ENCODE data around the gene TEAD1. TPM values are rescaled to one million over a fixed set of nuclear protein-coding genes. Genes with fewer than 3 reads are reported as not detected.

TEAD1 gene
- polyA plus RNA-seq, 1 experiment = 79.2 TPM

DNA sequence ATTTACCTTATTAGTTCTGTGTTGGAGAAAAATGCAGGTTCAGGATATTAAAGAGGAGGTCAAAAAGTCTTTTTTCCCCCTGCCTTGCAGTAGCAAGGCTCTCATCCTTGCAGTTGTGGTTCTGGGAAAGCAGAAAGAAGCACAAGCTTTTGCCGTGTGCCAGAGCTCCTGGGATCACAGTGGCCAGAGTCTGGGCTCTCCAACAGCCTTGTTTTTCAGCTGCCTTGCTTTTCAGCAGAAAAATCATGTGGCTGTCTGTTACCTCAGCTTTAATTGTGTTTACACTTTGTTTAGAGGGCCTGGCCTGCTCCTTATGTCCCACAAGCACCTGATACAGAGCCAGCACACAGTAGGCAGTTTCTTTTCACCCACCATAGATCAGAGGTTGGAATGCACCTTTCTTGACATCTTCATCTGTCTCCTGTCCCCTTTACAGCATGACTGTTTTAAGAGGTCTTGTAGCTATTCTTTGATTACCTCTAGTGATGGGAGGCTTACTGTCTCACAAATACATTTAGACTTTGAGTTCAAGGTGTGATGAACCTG, 67.5 kb downstream of the TEAD1 start:
- POLR2A ChIA-PET = no interaction called here
- TF ChIP-seq, protein P1, sequence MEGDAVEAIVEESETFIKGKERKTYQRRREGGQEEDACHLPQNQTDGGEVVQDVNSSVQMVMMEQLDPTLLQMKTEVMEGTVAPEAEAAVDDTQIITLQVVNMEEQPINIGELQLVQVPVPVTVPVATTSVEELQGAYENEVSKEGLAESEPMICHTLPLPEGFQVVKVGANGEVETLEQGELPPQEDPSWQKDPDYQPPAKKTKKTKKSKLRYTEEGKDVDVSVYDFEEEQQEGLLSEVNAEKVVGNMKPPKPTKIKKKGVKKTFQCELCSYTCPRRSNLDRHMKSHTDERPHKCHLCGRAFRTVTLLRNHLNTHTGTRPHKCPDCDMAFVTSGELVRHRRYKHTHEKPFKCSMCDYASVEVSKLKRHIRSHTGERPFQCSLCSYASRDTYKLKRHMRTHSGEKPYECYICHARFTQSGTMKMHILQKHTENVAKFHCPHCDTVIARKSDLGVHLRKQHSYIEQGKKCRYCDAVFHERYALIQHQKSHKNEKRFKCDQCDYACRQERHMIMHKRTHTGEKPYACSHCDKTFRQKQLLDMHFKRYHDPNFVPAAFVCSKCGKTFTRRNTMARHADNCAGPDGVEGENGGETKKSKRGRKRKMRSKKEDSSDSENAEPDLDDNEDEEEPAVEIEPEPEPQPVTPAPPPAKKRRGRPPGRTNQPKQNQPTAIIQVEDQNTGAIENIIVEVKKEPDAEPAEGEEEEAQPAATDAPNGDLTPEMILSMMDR (IDR thresholded peaks at IDR 0.05; ENCODE audit: insufficient read depth, low read depth, low read length) = no peak
- CTCF ChIA-PET = interaction anchor here (1.9 to 2.0 kb wide), 2 partner anchors 9 to 11 kb away, joined by 4 to 6 read pairs; no protein-coding TSS in a partner anchor
- no peaks in the 10 kb centered on the region for H3K27me3 ChIP-seq (ENCODE audit: control insufficient read depth, insufficient read depth, low read length)
- H3K4me3 ChIP-seq (ENCODE audit: low read depth, low read length) = no peak overlapping the region
- no peak for DNase-seq (ENCODE audit: low read depth)
- H3K36me3 ChIP-seq (ENCODE audit: control insufficient read depth, insufficient read depth, low read length) = no peaks in the 10 kb centered on the region; the same call in 1 of the 2 replicates

DNA sequence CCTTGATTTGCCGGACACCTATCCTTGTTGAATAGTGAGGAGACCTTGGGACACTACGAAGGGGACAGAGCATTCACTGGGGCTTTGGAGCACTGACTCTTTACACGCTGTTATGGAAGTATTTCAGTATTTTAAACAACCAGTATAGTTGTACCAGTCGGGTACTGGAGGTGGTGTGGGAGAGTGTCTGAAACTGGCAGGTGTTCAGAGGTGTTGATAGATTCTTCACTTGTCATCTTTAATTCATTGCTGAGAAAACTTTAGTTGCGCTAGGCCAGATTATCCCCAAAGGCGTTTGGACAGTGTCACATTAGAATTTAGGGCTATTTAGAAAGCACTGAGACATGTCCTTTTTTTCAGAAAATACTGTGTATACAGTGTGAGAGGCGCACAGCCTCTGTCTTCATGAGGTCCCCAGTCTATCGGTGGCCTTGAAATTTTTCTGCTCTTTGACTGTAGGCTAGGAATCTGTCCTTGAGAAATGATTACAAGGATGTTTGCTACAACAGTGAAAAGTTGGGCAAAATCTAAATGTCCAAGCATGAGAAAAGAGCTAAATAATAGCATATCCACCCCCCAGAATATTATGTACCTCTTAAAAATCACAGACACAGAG, 69.7 kb downstream of the TEAD1 start:
- Histone ChIP-seq H3K27me3 (ENCODE audit: control insufficient read depth, insufficient read depth, low read length) (no peaks in the 10 kb centered on the region), H3K36me3 (ENCODE audit: control insufficient read depth, insufficient read depth, low read length) (no peaks in the 10 kb centered on the region; the same call in 1 of the 2 replicates), H3K4me3 (ENCODE audit: low read depth, low read length) (no peak overlapping the region)
- TF ChIP-seq, protein P1 (IDR thresholded peaks at IDR 0.05; ENCODE audit: insufficient read depth, low read depth, low read length) = no peak
- ChIA-PET CTCF (interaction anchor here (1.3 kb wide), 1 partner anchor 145 kb away, joined by 3 read pairs; no protein-coding TSS in a partner anchor), POLR2A (no interaction called here)
- DNase-seq (ENCODE audit: low read depth) = no peak

DNA sequence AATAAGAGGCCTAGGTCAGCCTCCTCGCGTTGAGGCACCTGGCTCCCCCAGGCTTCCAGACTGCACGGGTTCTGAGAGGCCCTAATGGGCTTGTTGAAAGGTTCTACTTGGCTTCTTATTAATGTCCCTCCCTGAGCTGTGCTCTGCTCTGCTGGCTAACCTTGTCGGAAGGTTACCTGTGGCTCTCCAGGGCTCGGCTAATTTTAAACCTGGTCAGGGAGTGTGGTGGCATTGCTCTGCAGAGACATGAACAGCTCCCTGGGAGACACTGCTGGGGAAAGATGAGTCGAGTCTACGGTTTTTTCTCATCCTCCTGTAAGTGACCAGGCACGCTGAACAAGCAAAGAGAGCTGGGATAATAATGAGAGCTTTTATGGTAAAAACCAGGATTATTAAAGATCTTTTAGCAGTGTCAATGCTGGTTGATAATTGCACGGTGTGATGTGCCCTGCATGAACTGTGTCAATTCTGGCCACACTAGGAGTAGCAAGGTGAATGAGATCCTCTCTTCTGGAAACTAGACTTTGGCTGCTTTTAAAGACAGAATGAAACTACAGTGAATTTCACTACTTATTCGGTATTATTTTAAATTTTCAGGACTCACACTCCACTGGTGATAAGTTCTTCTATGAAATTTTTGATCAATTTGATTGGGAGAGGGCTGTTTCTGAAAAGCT, 70.7 kb downstream of the TEAD1 start:
- DNase-seq (ENCODE audit: low read depth) = no peak
- no peak overlapping the region for H3K4me3 ChIP-seq (ENCODE audit: low read depth, low read length)
- TF ChIP-seq, protein P1 (IDR thresholded peaks at IDR 0.05; ENCODE audit: insufficient read depth, low read depth, low read length) = no peak
- no peaks in the 10 kb centered on the region; the same call in 1 of the 2 replicates for H3K36me3 ChIP-seq (ENCODE audit: control insufficient read depth, insufficient read depth, low read length)
- ChIA-PET POLR2A (no interaction called here), CTCF (interaction anchor here (1.3 kb wide), 1 partner anchor 144 kb away, joined by 3 read pairs; no protein-coding TSS in a partner anchor)
- H3K27me3 ChIP-seq (ENCODE audit: control insufficient read depth, insufficient read depth, low read length) = no peaks in the 10 kb centered on the region

GRCh38 chr11:12745787-12746186, 71.6 kb downstream of the TEAD1 start:
- H3K36me3 ChIP-seq (ENCODE audit: control insufficient read depth, insufficient read depth, low read length) = peaks cover 2% of the 10 kb centered on the region
- TF ChIP-seq, protein P1 (IDR thresholded peaks at IDR 0.05; ENCODE audit: insufficient read depth, low read depth, low read length) = no peak
- no peaks in the 10 kb centered on the region for H3K27me3 ChIP-seq (ENCODE audit: control insufficient read depth, insufficient read depth, low read length)
- ChIA-PET CTCF (interaction anchor here (0.6 kb wide), 1 partner anchor 143 kb away, joined by 3 read pairs; no protein-coding TSS in a partner anchor), POLR2A (no interaction called here)
- no peak overlapping the region for H3K4me3 ChIP-seq (ENCODE audit: low read depth, low read length)
- DNase-seq (ENCODE audit: low read depth) = no peak

- POLR2A ChIA-PET = interaction anchor here (0.6 kb wide), 1 partner anchor 218 kb away, joined by 3 read pairs; no protein-coding TSS in a partner anchor
Observed at GRCh38 chr11:12746593-12747097, 72.4 kb downstream of the TEAD1 start.

More at GRCh38 chr11:12746593-12747097, 72.4 kb downstream of the TEAD1 start:
- CTCF ChIA-PET = interaction anchor here (0.7 to 0.9 kb wide), 2 partner anchors 9 to 13 kb away, joined by 3 to 4 read pairs; no protein-coding TSS in a partner anchor
- Histone ChIP-seq H3K27me3 (ENCODE audit: control insufficient read depth, insufficient read depth, low read length) (no peaks in the 10 kb centered on the region), H3K36me3 (ENCODE audit: control insufficient read depth, insufficient read depth, low read length) (peaks cover 2% of the 10 kb centered on the region), H3K4me3 (ENCODE audit: low read depth, low read length) (no peak overlapping the region)
- TF ChIP-seq, protein P1 (IDR thresholded peaks at IDR 0.05; ENCODE audit: insufficient read depth, low read depth, low read length) = no peak
- DNase-seq (ENCODE audit: low read depth) = no peak

Measured in BJ (cell line).